Progenitor cell of endocrine pancreas (in vitro differentiated cells): ENCODE results near the gene ORMDL3. TPM values are rescaled to one million over a fixed set of nuclear protein-coding genes. Genes with fewer than 3 reads are reported as not detected.

Source experiments
- DNase-seq: peaks from one replicate; pipeline ENCODE4 v3.0.0; 2021; ENCODE audit warnings: low spot score; ENCODE audit not compliant: unreplicated experiment
- H3K27ac Mint-ChIP-seq: 2 replicates; pipeline ENCODE4 v1.8.0; 2021; ENCODE audit warnings: mild to moderate bottlenecking, moderate library complexity, mixed read lengths
- H3K27me3 Mint-ChIP-seq: 2 replicates; pipeline ENCODE4 v1.8.0; 2021; ENCODE audit warnings: mixed read lengths
- H3K36me3 Mint-ChIP-seq: 2 replicates; pipeline ENCODE4 v1.8.0; 2022; ENCODE audit warnings: mixed read lengths; ENCODE audit not compliant: insufficient read depth
- H3K4me1 Mint-ChIP-seq: 2 replicates; pipeline ENCODE4 v1.8.0; 2021; ENCODE audit warnings: low read depth, mixed read lengths
- H3K4me3 Mint-ChIP-seq: 2 replicates; pipeline ENCODE4 v1.8.0; 2021; ENCODE audit warnings: low read depth, mild to moderate bottlenecking, moderate library complexity, mixed read lengths
- H3K9me3 Mint-ChIP-seq: 2 replicates; pipeline ENCODE4 v1.8.0; 2021; ENCODE audit warnings: low read depth, mixed read lengths
- total RNA-seq: library from RNA; stranded (reverse); gene quantifications from 2 replicates; pipeline ENCODE4 v1.2.1, GENCODE V29; 2021
- TF ChIP-seq, protein P1 (sequence below): fragments of 200-600 bp; sonication (generic); IDR thresholded peaks from one replicate; pipeline ENCODE4 v1.5.0; 2021; ENCODE audit warnings: antibody characterized with exemption, mild to moderate bottlenecking; ENCODE audit not compliant: unreplicated experiment

The ORMDL3 gene
- total RNA-seq, 1 donor from 2014 or later = 87.6 TPM

DNA sequence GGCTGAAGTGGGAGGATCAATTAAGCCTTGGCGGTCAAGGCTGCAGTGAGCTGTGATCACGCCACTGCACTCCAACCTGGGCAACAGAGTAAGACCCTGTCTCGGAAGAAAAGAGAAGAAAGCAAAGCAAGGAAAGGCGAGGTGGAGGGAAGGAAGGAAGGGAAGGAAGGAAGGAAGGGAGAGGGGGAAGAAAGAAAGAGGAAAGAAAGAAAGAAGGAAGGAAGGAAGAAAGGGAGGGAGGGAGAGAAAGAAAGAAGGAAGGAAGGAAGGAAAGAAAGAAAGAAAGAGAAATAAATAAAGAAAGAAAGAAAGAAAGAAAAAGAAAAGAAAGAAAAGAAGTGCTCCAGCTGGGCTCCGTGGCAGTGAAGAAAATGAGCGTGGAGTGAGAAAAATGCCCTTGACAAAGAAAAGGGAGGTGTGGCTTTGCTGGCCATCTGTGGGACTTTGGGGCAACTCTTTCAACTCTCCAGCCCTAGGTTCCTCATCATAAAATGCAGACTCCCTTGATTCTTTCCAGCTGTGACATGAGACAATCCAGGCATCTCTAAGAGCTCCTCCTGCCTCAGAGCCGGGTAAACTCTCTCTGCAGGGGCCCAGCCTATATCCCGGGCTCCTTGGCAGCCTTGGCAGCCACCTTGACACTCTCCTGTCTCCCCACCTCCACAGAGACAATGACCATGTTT lies 37.8 kb upstream of the ORMDL3 start:
- DNase-seq = no peak
- TF ChIP-seq, protein P1, sequence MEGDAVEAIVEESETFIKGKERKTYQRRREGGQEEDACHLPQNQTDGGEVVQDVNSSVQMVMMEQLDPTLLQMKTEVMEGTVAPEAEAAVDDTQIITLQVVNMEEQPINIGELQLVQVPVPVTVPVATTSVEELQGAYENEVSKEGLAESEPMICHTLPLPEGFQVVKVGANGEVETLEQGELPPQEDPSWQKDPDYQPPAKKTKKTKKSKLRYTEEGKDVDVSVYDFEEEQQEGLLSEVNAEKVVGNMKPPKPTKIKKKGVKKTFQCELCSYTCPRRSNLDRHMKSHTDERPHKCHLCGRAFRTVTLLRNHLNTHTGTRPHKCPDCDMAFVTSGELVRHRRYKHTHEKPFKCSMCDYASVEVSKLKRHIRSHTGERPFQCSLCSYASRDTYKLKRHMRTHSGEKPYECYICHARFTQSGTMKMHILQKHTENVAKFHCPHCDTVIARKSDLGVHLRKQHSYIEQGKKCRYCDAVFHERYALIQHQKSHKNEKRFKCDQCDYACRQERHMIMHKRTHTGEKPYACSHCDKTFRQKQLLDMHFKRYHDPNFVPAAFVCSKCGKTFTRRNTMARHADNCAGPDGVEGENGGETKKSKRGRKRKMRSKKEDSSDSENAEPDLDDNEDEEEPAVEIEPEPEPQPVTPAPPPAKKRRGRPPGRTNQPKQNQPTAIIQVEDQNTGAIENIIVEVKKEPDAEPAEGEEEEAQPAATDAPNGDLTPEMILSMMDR = no peak
- H3K4me1 Mint-ChIP-seq = no peaks in the 10 kb centered on the region
- no peaks in the 10 kb centered on the region for H3K9me3 Mint-ChIP-seq
- no peaks in the 10 kb centered on the region for H3K36me3 Mint-ChIP-seq
- peaks cover 40% of the 10 kb centered on the region for H3K27me3 Mint-ChIP-seq
- H3K4me3 Mint-ChIP-seq = no peak overlapping the region
- H3K27ac Mint-ChIP-seq = no peak overlapping the region

DNA sequence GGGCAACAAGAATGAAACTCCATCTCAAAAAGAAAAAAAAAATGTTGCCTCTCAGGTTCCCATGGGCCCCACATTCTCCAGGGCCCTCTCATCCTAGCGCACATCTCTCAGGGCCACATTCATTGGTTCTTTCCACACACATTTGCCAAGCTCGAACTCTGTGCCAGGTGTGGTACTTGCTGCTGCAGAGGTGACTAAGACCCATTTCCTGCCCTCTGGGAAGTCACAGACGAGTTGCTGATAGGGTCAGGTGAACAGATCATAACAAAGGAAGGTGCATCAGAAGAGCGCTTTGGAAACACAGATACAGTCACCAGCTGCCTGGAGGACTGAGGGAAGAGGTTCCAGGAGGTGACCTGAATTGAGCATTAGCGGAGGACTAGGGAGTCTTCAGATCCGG lies 36.4 kb upstream of the ORMDL3 start:
- Mint-ChIP-seq H3K9me3 (no peaks in the 10 kb centered on the region), H3K27me3 (peaks cover 30% of the 10 kb centered on the region), H3K4me1 (peaks cover 2% of the 10 kb centered on the region), H3K27ac (no peak overlapping the region), H3K36me3 (no peaks in the 10 kb centered on the region), H3K4me3 (no peak overlapping the region)
- TF ChIP-seq, protein P1 = no peak
- no peak for DNase-seq

DNA sequence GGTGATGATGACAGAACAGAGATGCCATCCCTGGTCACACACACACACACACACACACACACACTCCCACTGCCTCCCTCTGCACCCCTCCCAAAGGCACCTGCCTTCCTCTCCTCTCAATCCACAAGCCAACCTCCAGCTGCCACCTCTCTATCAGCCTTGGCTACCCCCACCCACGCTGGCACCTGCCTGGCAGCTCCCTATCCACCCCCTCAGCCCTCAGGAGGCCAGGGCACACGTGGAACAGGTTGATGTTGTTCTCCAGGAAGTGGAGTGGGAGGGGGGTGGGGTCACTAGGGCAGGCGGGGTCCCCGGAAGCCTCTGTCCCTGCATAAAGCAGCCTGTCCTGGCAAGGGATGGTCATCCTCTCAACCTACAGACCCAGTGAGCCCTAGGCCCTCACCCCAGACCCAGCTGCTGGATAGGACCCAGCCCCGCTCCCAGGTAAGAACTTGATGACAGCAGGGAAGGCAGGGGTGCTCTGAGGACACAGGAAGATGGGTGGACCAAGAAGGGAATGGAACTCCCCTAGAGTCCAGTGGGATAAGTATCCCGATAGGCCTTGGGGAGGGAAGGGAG lies 35.3 kb upstream of the ORMDL3 start, which contains the start of gene GSDMA:
Gene GSDMA (plus strand): TSS at position 363 of the 579 bp plus-strand sequence. CDS start 2,684 bp downstream, outside the sequence.
- H3K36me3 Mint-ChIP-seq = no peaks in the 10 kb centered on the region
- no peak within 1 kb of the TSS for H3K4me3 Mint-ChIP-seq
- H3K27me3 Mint-ChIP-seq = peaks cover 25% of the 10 kb centered on the region
- TF ChIP-seq, protein P1 = no peak
- H3K9me3 Mint-ChIP-seq = no peaks in the 10 kb centered on the region
- no peak within 1 kb of the TSS for H3K27ac Mint-ChIP-seq
- no peak for DNase-seq
- H3K4me1 Mint-ChIP-seq = peaks cover 2% of the 10 kb centered on the region

DNA sequence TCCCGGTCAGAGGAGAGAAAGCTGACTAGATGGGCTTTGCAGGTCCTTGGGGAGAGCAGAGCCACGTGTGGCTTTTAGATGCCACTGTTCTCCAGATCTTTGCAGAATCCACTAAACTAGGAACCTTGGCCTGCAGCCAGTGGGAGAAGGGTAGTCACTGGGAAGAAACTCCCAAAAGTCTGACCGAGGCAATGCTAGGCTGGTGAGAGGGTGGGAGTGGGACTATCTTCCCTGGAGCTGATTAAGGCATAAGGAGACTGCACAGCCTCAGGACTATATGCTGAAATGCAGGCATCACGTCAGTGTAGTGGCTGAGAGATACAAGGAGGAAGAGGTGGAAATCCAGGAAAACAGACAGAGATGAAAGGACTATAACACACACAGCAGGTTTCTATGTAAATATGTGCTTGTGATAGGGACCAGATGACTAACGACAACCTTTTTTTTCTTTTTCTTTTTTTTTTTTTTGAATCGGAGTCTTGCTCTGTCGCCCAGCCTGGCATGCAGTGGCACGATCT lies 33.2 kb upstream of the ORMDL3 start:
- Mint-ChIP-seq H3K36me3 (no peaks in the 10 kb centered on the region), H3K4me3 (no peak overlapping the region), H3K27me3 (peaks cover 16% of the 10 kb centered on the region), H3K9me3 (no peaks in the 10 kb centered on the region), H3K27ac (no peak overlapping the region), H3K4me1 (peaks cover 2% of the 10 kb centered on the region)
- TF ChIP-seq, protein P1 = no peak
- no peak for DNase-seq

DNA sequence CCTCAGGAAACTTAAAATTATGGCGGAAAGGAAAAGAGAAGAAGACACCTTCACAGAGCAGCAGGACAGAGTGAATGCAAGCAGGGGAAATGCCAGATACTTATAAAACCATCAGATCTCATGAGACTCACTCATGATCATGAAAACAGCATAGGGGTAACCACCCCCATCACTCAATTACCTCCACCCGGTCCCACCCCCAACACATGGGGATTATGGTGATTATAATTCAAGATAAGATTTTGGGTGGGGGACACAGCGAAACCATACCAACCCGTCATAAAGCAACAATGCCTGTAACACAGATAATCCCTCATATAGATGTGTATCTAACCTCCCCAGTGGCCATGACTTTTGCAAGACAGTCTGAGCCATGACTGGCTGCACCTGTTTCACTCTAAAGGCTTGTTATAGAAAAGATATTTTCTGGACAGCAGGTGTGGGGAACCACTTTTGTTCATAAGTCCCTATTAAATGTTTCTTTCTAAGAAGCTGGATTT lies 28.4 kb upstream of the ORMDL3 start:
- H3K9me3 Mint-ChIP-seq = no peaks in the 10 kb centered on the region
- peaks cover 7% of the 10 kb centered on the region for H3K4me1 Mint-ChIP-seq
- no peak for DNase-seq
- no peak overlapping the region for H3K4me3 Mint-ChIP-seq
- no peaks in the 10 kb centered on the region for H3K36me3 Mint-ChIP-seq
- H3K27ac Mint-ChIP-seq = no peak overlapping the region
- TF ChIP-seq, protein P1 = no peak
- peaks cover 11% of the 10 kb centered on the region for H3K27me3 Mint-ChIP-seq
